SK-N-DZ (cell line): ENCODE measurements around the gene RS1. TPM values are rescaled to one million over a fixed set of nuclear protein-coding genes. Genes with fewer than 3 reads are reported as not detected.

ENCODE experiments used
- DNase-seq: peaks from one replicate; pipeline ENCODE4 v3.0.0-alpha.2; 2015; ENCODE audit warnings: low spot score
- polyA plus RNA-seq, 2 experiments: library from polyadenylated mRNA; depleted of rRNA; stranded (reverse); fragments of >200 nt; gene quantifications; 2 replicates each; pipeline ENCODE4 v1.2.3, GENCODE V29; 2014

RS1 gene
- not detected in 2 replicates for polyA plus RNA-seq (2014; cell fraction: cytosol; rRNA removed)
- not detected in 2 replicates for polyA plus RNA-seq (2014; cell fraction: nucleus; rRNA removed)

- DNase-seq = no peak
Measured at GRCh38 chrX:18672008-18672407, at the start of gene RS1. Gene RS1, minus strand, starts transcription at chrX:18672108. Its CDS starts 40 bp downstream, at chrX:18672068.

GRCh38 chrX:18719852-18720251 is 47.9 kb upstream of the RS1 start:
- DNase-seq = no peak

GRCh38 chrX:18714910-18715309 is 43.0 kb upstream of the RS1 start:
- no peak for DNase-seq

GRCh38 chrX:18709833-18710232 is 37.9 kb upstream of the RS1 start:
- no peak for DNase-seq

GRCh38 chrX:18707426-18708049 is 35.6 kb upstream of the RS1 start, which contains the start of gene PPEF1:
Gene PPEF1, plus strand, starts transcription at chrX:18707645. Its CDS starts 136 bp downstream, at chrX:18707781.
- DNase-seq = peak; percentile 48

GRCh38 chrX:18702362-18703195 is 30.7 kb upstream of the RS1 start:
- DNase-seq = no peak

GRCh38 chrX:18701621-18702361 is 29.9 kb upstream of the RS1 start:
- DNase-seq = no peak

- no peak for DNase-seq
Measured at GRCh38 chrX:18698737-18699650, 27.1 kb upstream of the RS1 start.

- no peak for DNase-seq
Measured at GRCh38 chrX:18696653-18697052, 24.7 kb upstream of the RS1 start.

GRCh38 chrX:18692541-18692940 is 20.6 kb upstream of the RS1 start:
- DNase-seq = no peak

- DNase-seq = no peak
Measured at GRCh38 chrX:18691431-18691830, 19.5 kb upstream of the RS1 start.

- no peak for DNase-seq
Measured at GRCh38 chrX:18687856-18688495, 16.1 kb upstream of the RS1 start.

GRCh38 chrX:18682979-18683387 is 11.1 kb upstream of the RS1 start:
- no peak for DNase-seq

GRCh38 chrX:18681996-18682395 is 10.1 kb upstream of the RS1 start:
- DNase-seq = no peak

- no peak for DNase-seq
Measured at GRCh38 chrX:18677161-18677869, 5.4 kb upstream of the RS1 start.

- DNase-seq = peak; percentile 56
Measured at GRCh38 chrX:18676470-18676869, 4.6 kb upstream of the RS1 start.

GRCh38 chrX:18676050-18676449 is 4.1 kb upstream of the RS1 start:
- DNase-seq = no peak

- peak; percentile 75 for DNase-seq
Measured at GRCh38 chrX:18674788-18675735, 3.2 kb upstream of the RS1 start.

GRCh38 chrX:18674417-18674787 is 2.5 kb upstream of the RS1 start:
- no peak for DNase-seq
